Fibroblast of villous mesenchyme (primary cell): Measurements from ENCODE around the gene CLASP1. TPM values are rescaled to one million over a fixed set of nuclear protein-coding genes. Genes with fewer than 3 reads are reported as not detected.

ENCODE experiments used
- DNase-seq: peaks from one replicate; pipeline ENCODE4 v3.0.0-alpha.2; 2010; ENCODE audit warnings: low read depth
- H3K4me3 ChIP-seq: 2 replicates; pipeline ENCODE4 v1.5.1; 2011; ENCODE audit warnings: low read depth, mild to moderate bottlenecking, low read length
- CTCF ChIP-seq: IDR thresholded peaks from 2 replicates; pipeline ENCODE4 v1.5.1; 2012; ENCODE audit warnings: low read depth, mild to moderate bottlenecking, low read length; ENCODE audit not compliant: insufficient read depth
- total RNA-seq: library from RNA; depleted of rRNA; stranded (reverse); fragments of >200 nt; gene quantifications from 2 replicates; pipeline ENCODE4 v1.2.3, GENCODE V29; 2012

Gene CLASP1
- total RNA-seq, 1 donor, result 58.3 TPM

GRCh38 chr2:121400201-121400600, 249.1 kb downstream of the CLASP1 start:
- DNase-seq, result peak; percentile 72
- H3K4me3 ChIP-seq, result no peak overlapping the region
- no peak for TF ChIP-seq CTCF

GRCh38 chr2:121398853-121399252, 250.4 kb downstream of the CLASP1 start:
- no peak overlapping the region for H3K4me3 ChIP-seq
- DNase-seq, result peak; percentile 60
- TF ChIP-seq CTCF, result no peak

GRCh38 chr2:121390082-121390692, 259.1 kb downstream of the CLASP1 start:
- TF ChIP-seq CTCF, result no peak
- no peak overlapping the region for H3K4me3 ChIP-seq
- no peak for DNase-seq

GRCh38 chr2:121388371-121388770, 260.9 kb downstream of the CLASP1 start:
- TF ChIP-seq CTCF, result no peak

GRCh38 chr2:121387591-121388325, 261.5 kb downstream of the CLASP1 start:
- no peak overlapping the region for H3K4me3 ChIP-seq
- no peak for TF ChIP-seq CTCF
- no peak for DNase-seq

More at GRCh38 chr2:121388371-121388770, 260.9 kb downstream of the CLASP1 start:
- no peak for DNase-seq
- no peak overlapping the region for H3K4me3 ChIP-seq

- H3K4me3 ChIP-seq, result no peak overlapping the region
- peak; percentile 51 for DNase-seq
- TF ChIP-seq CTCF, result no peak
These were observed 262.6 kb downstream of the CLASP1 start for GRCh38 chr2:121386707-121387106.
